Measurements from ENCODE around the gene VSIG1.

VSIG1 gene

DNA sequence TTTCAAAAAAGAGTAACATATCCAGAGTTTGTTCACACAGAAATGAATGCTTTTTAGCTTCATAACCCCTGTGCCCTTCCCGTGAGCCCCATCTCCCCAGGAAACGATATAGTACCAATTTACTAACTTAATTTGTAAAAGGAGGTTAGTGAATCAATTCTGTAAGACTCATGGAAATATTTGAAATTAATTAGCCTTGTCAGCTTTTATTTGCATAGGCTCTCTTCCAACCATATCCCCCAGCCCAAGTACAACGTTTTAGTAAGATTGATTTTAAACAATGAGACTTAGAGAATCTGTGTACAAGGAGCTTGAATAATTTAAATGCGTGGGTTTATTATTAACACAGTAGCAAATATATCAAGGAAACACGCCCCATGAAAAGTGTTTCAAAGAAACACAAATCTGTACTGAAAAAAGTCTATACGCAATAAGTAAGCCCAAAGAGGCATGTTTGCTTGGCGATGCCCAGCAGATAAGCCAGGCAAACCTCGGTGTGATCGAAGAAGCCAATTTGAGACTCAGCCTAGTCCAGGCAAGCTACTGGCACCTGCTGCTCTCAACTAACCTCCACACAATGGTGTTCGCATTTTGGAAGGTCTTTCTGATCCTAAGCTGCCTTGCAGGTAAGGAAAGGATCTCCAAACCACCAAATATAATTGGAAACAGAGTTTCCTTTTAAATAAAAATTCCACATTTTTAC, at the start of gene VSIG1:
VSIG1 (plus strand) TSS at position 512 of the 703 bp plus-strand sequence; CDS start at position 578, 66 bp downstream.
- DNase-seq: no peak

DNA sequence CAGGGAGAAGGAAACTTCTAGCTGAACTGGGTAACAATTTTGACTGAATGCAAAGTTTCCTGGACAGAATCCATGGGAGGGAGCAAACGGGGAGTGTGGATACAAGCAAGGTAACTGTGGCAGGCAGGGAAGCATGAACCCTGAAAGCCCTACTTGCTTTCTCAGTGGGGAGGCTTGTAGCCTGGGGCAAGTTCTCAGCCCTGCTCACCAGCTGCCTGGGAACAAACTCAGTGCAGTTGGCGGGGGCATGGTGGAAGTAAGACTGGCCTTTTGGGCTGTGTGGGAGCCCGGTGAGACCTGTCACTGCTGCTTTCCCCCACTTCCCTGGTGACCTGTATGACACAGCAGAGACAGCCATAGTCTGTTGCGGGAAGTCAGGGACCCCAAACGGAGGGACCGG, 48.7 kb upstream of the VSIG1 start:
- no peak for DNase-seq

DNA sequence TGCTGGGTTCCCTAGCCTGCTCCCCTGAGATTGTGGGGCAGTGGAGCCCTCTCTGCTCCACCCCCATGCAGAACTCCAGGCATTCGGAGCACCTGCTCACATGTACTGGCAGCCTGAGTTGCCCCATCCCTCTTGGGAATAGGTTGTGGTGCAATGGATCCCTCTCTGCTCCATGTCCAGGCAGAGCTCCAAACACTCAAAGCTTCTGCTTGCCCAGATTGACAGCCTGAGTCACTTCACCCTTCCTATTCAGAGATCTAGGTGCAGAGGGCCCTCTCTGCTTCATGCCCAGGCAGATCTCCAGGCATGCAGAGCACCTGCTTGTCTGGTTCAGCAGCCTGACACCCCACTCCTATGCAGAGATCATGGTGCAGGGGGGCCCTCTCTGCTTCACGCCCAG, 44.1 kb upstream of the VSIG1 start:
- DNase-seq: no peak

DNA sequence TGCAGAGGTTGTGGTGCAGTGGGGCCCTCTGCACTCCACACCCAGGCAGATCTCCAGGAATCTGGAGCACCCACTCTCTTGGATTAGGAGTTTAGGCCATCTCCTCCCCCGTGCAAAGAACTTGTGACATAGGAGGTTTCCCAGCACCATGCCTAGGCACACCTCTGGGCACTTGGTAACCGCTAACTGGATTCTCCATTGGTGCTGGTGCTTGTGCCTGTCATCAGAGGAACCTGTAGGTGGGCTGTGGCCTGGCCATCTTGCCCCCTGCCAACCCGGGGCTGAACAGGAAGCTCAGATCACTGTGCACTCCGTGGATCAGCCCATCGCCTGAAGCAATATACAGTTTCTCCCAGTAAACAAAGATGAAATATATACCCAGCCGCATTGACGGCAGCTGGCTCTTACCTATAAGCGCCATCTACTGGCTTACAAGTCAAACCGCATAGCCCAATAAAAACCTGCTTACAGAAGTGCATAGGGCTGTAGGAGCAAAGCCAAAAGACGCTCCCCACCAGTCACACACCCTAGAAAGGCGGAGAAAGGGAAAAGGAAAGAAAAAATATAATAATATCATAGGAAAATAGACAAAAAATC, 43.5 kb upstream of the VSIG1 start:
- peak; percentile 26 to 31 for DNase-seq

DNA sequence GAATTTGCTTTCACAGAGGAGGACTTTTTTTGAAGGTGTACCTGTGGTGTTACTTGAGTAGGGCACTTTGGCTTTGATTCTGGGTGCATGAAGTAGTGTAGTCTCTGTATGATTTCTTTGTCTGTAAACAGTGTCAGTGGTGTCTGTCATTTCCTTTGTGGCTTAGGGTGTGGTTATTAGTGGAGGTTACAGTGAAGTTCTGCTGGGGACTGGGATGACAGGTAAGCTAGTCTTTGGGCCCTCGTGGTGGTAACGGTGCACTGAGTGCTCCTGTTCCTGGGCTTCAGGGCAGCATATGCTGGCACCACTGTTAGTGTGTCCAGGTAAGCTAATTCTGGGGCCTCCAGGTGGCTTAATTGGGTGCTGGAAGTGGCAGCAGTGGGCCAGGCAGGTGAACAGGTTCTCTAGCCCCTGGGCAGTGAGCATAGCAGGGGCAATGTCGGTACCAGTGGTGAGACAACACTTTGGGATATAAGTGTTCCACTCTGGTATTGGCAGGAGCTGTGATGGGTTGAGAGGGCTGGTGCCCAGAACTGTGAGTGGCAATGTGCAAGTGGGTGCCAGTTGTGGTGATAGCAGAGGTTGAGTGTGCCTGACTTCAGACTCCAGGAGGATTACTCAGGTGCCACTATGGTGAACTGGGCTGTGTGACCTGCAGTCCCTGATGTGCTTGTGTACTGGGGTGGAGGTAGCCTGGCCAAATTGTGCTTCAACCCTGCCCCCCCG, 26.0 kb upstream of the VSIG1 start:
- peak in 1 of 2 experiments; percentile 33 for DNase-seq

DNA sequence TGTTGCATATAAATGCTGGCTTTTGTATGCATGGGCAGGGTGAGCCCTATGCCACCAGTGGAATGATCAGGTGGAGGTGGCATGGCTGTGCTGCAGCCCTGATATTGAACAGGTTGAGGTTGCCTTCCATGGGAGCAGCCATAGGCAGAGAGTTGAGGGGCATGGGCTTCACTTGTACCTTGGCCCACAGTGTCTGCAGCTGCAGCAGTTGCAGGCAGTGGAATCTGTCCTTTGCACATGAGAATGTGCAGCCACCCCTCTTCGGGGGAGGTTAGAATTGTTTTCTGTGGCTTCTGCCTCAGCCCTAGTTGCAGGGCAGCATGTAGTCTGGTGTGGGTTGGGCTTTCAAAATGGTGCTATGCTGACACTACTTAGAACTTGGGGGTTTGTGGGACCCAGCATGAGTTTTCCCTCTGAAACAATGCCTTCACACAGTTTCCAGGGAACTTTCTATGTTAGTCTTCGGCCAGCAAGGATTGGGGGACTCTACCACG, 25.4 kb upstream of the VSIG1 start:
- no peak for DNase-seq

DNA sequence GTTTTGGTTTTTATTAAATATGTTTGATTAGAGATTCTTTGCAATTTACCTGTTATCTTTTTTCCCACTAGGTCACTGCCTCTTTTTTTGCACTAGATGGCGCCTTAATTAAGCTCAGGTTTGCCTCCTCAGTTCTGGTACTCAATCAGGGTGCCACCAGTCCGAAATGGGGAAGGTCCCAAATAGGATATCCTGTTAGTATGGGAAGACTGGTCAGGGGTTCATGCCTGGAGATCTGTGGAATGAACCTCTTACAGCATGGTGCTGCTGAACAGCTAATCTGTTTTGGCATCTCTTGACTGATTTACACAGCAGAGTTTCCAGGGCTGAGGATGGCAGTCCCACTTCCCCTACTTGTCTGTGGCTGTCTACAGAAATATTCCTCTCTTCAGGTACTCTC, 24.2 kb upstream of the VSIG1 start:
- DNase-seq: peak; percentile 40 to 41

DNA sequence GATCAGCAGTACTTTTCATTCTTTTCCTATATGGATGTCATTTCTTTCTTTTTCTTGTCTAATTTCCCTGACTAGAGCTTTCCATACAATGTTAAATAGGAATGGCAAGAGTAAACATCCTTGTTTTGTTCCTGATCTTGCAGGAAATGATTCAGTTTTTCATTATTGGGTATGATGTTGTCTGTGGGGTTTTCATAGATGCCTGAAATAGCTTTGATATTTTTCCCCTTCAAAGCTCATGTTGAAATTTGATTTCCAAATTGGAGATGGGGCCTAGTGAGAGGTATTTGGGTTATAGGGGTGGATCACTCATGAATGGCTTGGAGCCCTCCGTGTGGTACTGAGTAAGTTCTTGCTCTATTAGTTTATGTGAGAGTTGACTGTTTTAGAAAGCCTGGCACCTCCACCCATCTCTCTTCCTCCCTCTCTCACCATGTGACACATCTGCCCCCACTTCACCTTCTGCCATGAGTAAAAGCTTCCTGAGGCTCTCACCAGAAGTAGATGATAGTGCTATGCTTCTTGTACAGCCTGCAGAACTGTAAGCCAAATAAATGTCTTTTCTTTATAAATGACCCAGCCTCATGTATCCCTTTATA, 22.3 kb upstream of the VSIG1 start:
- DNase-seq: no peak

DNA sequence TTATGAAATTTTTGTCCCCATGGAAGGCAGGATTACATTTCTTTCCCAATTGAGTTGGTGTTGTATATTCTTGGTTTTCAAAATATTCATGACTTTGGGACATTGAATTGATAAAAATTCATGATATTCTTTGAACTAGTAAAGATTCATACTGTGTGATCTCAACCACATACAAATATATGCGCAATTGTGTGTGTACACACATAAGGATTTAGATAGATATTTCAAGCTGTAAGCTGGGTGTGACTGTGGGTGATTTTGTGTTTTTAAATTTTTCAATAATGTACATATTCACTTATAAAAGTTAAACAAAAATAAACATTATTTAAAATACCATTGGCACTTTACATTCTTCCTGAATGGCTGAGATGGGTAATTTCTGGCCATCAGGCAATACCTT, 19.5 kb upstream of the VSIG1 start:
- DNase-seq: no peak

DNA sequence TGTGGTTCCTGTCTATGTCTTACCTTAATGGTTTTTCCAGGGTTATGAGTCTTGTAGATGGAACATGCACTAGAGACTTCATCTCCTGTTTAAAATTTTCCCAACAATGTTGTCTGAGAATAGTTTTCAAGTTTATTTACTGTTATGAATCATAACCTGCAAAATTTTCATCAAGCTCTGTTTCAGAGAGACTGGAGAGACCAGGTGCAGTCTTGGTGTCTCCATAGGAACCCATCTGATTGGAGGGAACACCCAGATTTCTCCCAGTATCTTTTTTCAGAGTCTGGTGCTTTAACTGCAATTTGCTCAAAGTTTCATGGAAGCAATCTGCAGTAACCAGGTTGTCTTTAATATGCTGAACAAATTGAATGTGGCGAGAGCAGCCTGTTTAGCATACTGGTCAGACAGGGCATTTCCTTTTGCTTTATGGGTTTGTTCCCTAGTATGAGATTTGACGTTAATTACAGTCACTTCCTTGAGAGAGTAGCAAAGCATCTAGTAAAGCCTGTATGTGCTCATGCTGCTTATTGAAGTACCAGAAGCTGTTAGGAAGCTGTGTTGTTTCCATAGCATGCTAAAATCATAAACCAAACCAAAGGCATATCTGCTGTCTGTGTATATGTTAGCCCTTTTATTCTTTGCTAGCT, 18.8 kb upstream of the VSIG1 start:
- DNase-seq: no peak

DNA sequence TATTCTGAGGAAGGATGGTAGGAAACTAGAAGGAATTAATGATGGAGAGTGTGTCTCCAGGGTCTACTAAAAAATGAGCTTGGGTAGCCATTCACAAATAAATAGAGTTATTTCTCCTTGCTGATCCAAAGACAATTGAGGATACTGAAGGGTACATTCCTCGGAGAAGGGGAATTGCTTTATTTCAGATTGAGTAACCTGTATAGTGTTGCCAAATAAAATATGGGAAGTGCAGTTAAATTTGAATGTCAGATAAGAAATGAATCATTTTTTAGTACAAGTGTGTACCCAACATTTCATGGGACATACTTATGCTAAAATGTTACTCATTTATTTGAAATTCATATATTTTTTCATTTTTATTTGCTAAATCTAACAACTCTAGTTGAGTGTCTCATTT, 16.0 kb upstream of the VSIG1 start:
- no peak for DNase-seq

DNA sequence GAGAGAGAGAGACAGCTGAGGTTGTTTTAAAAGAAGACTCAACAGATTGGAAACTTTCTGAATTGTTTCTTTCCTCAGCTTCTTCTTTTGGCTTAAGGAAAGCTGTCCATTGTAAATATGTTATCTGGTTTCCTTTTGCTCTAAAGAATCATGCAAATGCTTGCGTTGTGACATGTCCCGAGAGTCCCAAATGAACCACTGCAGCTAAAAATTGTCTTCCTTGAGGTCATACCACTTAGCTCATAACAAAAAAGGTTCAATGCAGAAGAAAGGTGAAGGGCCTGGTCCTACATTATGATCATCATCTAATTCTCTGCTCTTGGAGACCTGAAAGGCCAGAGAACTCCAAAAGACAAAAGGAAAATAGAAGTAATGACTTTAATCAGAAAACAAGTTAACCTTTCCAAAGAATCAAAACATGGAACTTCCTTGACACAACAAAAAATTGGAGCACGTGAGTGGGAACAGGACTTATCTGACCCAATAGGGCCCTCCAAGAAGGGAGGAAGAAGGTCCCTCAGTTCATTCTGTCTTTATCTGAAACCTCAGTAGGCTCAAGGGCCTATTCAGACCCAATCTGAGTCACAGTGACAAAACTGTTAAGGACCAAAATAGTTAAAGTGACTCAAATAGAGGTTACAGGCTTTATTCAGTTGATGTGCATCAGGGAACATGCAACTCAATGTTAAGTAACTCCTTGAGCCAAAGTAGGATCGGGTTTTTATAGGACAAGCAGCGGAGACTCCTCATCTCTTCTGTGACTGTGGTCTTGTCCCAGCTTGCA, 14.7 kb upstream of the VSIG1 start:
- DNase-seq: no peak

DNA sequence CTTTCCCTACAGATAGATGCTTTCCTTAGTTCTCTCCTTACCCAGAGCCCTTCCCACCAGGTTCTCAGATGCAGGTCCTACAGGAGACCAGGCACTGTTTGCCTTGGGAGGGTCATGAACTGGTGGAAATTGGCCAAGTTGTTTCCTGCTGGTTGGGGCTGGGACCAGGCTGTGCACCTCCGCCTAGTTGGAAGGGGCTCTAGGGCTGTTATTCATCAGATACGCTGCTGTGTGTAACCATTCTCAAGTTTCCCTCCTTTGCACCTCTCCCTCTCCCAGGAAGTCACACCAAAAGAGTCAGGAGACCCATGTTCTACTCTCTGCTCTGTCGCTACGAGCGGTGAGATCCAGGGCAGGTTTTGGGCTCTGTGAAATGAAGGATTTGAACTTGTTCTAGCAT, 11.9 kb upstream of the VSIG1 start:
- no peak for DNase-seq

DNA sequence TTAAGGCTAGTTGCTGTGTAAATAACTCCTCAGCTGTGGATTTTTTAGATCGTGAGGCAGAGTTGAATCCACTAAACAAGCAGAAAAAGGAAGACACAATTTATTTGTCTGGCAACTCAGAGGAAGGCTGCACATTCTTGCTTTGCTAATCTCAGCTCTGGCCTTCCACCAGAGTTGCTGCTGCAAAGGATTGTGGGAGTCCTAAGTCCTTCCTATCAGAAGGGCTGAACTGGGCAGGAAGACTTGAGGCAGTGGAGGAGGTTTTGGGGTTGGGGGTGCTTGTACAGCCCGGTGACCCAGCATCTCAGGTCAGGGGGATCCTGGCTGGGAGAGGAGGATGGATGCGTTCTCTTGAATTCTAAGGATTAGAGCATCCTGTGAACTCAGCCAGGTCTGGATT, 11.0 kb upstream of the VSIG1 start:
- no peak for DNase-seq

DNA sequence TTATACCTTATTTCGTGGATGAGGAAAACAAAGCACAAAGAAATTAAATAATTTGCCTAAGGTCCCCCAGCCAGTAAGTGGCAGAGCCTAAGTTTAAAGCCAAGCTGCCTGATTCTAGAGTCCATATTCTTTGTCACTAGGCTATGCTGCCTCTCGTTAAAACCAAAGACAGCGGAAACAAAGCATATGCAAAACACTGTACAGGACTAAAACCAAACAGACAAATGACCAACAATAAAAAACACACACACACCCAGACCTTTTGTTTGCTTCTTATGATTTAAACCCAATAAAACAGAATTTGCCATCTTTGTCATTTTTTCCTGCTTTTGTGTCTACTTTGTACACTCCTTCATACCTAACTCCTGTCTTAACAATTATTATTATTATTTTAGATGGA, 10.1 kb upstream of the VSIG1 start:
- DNase-seq: no peak

DNA sequence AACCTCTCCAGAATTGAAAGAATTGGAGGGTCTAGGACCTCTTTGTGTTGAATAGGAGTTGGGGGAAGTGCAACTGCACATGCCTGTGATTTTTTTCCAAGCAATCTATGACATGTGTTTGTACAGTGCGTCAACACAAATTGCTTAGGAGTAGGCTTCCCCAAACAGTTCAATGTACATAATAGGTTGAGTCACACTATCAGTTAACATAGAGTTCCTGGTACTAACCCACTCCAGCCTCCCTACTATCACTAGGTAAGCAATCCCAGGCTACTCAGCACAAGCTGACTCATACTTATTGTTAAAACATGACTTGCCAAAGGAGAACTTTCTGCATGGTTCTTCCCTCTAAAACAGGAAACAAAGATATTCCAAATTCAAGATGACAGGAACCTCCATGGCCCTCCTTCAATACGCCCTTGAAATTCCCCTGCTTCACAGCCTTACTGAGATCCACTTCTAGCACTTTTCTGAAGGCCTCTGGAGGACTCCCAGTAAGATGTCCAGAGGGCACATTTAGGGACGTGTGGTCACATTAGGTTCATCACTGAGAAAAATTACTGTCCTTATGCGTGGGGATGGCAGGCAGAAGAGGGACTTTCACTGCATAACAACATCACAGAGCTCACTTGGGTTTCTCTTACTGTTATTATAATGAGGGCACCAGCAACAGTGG, 8.4 kb upstream of the VSIG1 start:
- DNase-seq: no peak

DNA sequence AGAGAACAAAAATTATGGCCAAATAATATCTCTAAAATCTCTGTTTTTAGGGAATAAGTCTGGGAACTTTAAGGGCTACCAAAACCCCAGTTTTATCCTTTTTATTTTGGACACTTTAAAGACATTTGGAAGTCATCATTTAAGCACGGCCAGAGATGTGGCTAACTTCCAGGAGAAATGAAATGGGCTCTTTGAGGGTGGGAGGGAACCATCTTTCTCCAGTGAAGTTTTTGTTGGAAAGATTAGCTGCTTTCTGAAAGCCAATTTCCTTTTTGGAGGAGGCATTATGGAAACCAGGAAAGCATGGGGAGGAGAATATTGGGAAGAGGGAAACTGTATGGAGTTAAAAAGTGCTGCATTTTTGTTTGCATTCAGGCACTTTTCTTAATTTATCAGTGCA, 4.8 kb downstream of the VSIG1 start:
- no peak for DNase-seq

DNA sequence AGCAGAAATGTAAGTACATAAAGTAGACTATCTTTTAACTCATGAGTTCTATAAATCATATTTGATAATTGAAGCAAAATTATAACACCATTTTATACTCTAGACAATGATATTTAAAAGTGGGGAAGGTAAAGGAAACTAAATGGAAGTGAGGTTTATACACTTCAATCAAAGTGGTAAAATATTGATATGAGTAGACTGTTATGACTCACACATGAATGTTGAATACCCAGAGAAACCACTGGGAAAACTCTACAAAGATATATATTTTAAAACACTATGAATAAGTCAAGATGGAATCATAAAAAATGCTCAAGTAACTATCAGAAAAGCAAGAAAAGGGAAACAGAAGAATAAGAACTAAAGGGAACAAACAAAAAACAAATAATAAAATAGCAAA, 8.4 kb downstream of the VSIG1 start:
- no peak for DNase-seq

DNA sequence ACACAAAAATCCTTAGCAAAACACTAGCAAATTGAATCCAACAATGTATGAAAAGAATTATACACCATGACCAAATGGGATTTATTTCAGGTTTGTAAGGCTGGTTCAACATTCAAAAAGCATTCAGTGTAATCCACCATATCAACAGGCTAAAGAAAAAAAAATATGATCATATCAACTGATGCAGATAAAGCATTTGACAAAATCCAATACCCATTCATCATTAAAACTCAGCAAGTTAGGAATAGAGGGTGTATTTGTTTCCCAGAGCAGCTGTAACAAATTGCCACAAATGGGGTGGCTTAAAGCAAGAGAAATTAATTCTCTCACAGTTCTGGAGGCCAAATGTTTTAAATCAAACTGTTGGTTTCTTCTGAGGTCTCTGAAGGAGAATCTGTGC, 10.7 kb downstream of the VSIG1 start:
- no peak for DNase-seq

DNA sequence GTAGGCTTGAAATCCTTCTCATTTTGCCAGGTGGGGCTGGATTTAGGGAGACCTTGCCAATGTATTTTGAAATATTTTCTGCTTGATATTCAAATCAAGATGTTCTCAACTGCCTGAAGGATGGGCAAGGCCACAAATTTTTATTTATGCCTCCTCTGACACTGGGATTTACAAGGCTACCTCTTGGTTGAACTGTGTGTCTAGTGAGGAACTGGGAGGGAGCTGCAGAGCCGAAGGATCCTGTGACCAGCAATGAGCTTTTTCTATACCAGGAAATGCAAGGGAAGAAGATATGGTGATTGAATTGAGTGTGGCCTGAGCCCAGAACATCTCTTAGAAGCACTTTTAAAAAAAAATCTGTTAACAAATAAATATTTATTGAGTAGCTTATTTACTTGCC, 14.9 kb downstream of the VSIG1 start:
- DNase-seq: no peak

DNA sequence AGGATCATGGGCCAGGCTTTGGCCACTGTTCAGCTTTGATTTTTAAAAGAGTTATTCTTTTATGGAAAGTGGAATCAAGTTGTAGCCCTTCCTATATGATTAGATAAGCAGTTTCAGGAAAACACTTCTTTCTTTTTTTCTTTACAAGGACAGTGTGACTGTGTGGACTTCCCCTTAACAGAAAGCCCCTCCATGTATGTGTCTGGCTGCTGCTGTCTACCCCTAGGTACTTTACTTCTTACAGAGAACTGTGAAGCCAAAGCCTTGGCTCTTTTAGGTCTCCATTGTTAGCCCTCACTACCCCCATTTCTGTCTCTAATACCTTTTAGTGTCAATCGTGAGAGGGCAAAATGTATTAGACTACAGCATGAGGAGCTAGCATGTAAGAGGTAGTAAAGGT, 19.1 kb downstream of the VSIG1 start:
- no peak for DNase-seq

DNA sequence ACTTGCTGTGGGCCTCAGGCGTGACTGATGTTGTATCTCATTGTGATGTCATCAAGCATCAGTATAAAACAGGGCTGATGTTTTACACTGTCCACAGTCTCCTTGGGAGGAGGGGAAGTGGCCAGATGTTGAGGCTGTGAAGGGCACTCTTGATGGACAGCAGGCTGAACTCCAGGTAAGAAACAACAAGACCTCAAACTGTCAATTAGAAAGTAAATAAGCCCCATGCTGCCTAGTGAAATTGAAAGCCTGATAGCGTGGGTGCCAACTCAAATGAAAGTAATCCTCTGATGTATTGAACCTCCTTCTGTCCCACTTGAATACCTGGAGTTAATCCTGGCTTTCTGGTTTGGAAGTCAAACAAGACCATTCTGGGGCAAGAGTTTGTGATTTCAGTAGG, 19.7 kb downstream of the VSIG1 start:
- no peak for DNase-seq
